HG03442 (cell line): ENCODE measurements around the gene MAPK10.
"Not testable (repeated sequence)": the region's sequence is repeated elsewhere in the genome, so short reads cannot be mapped to it uniquely, and the experiment has no call there.

Experiments
- ATAC-seq: cut with Tn5 transposase; IDR thresholded peaks from one replicate; pipeline ENCODE4 v1.9.1; 2021; ENCODE audit warnings: mild to moderate bottlenecking, moderate library complexity; ENCODE audit not compliant: unreplicated experiment

Gene MAPK10

GRCh38 chr4:86203176-86203575, 156.7 kb downstream of the MAPK10 start:
- ATAC-seq = no peak

GRCh38 chr4:86185659-86186058, 174.2 kb downstream of the MAPK10 start:
- ATAC-seq = no peak

GRCh38 chr4:86184901-86185285, 175.0 kb downstream of the MAPK10 start:
- ATAC-seq = no peak

GRCh38 chr4:86184216-86184900, 175.5 kb downstream of the MAPK10 start:
- no peak for ATAC-seq

- ATAC-seq = no peak
These were observed 178.3 kb downstream of the MAPK10 start for GRCh38 chr4:86181585-86181984.

GRCh38 chr4:86178211-86178610, 181.6 kb downstream of the MAPK10 start:
- ATAC-seq = no peak

GRCh38 chr4:86174506-86174905, 185.3 kb downstream of the MAPK10 start:
- no peak for ATAC-seq

- not testable (repeated sequence) for ATAC-seq
These were observed 191.5 kb downstream of the MAPK10 start for GRCh38 chr4:86168335-86168734.

GRCh38 chr4:86160426-86160825, 199.4 kb downstream of the MAPK10 start:
- ATAC-seq = no peak

- ATAC-seq = no peak
These were observed 200.6 kb downstream of the MAPK10 start for GRCh38 chr4:86159216-86159615.

- ATAC-seq = no peak
These were observed 203.3 kb downstream of the MAPK10 start for GRCh38 chr4:86156531-86156930.

GRCh38 chr4:86155766-86156165, 204.1 kb downstream of the MAPK10 start:
- ATAC-seq = no peak

- no peak for ATAC-seq
These were observed 207.4 kb downstream of the MAPK10 start for GRCh38 chr4:86152454-86152853.

- no peak for ATAC-seq
These were observed 208.7 kb downstream of the MAPK10 start for GRCh38 chr4:86151196-86151595.

- ATAC-seq = no peak
These were observed 218.7 kb downstream of the MAPK10 start for GRCh38 chr4:86141161-86141560.

- no peak for ATAC-seq
These were observed 227.4 kb downstream of the MAPK10 start for GRCh38 chr4:86132468-86132867.

GRCh38 chr4:86131456-86131855, 228.4 kb downstream of the MAPK10 start:
- ATAC-seq = no peak

GRCh38 chr4:86130160-86130933, 229.5 kb downstream of the MAPK10 start:
- ATAC-seq = no peak

- no peak for ATAC-seq
These were observed 230.3 kb downstream of the MAPK10 start for GRCh38 chr4:86129546-86129945.

- ATAC-seq = no peak
These were observed 237.4 kb downstream of the MAPK10 start for GRCh38 chr4:86122404-86122803.

GRCh38 chr4:86118711-86119110, 241.1 kb downstream of the MAPK10 start:
- no peak for ATAC-seq

- ATAC-seq = no peak
These were observed 242.0 kb downstream of the MAPK10 start for GRCh38 chr4:86117705-86118302.
